Measurements from ENCODE around the gene PRTG.
"Not testable (repeated sequence)": the region's sequence is repeated elsewhere in the genome, so short reads cannot be mapped to it uniquely, and the experiment has no call there.

PRTG gene

GRCh38 chr15:55786341-55786740 is 43.4 kb upstream of the PRTG start:
- no peaks in the 10 kb centered on the region for H3K4me1 ChIP-seq (ENCODE audit: low read length)
- H3K27ac ChIP-seq (ENCODE audit: low read length), result no peak overlapping the region
- no peak overlapping the region for H3K4me3 ChIP-seq (ENCODE audit: low read length)
- H3K36me3 ChIP-seq (replicated peaks; ENCODE audit: low read depth, low read length), result no peaks in the 10 kb centered on the region
- no peaks in the 10 kb centered on the region for H3K79me2 ChIP-seq (ENCODE audit: low read length)
- no peaks in the 10 kb centered on the region for H4K20me1 ChIP-seq (ENCODE audit: insufficient read depth, low read length)
- no peaks in the 10 kb centered on the region for H3K27me3 ChIP-seq (ENCODE audit: low read depth, low read length)
- no peak overlapping the region for H2AFZ ChIP-seq (ENCODE audit: low read depth, low read length)
- H3K9me3 ChIP-seq (ENCODE audit: insufficient read depth, low read length), result no peaks in the 10 kb centered on the region
- H3K4me2 ChIP-seq (ENCODE audit: low read length), result no peak overlapping the region
- TF ChIP-seq CTCF (IDR thresholded peaks at IDR 0.05; ENCODE audit: low read depth, low read length), result no peak
- TF ChIP-seq EZH2phosphoT487 (IDR thresholded peaks at IDR 0.05; ENCODE audit: low read depth), result no peak
- H3K9ac ChIP-seq (ENCODE audit: low read length), result no peak overlapping the region

GRCh38 chr15:55785593-55785992 is 42.6 kb upstream of the PRTG start:
- H3K4me2 ChIP-seq (ENCODE audit: low read length); H2AFZ ChIP-seq (ENCODE audit: low read depth, low read length); H3K79me2 ChIP-seq (ENCODE audit: low read length); H3K27ac ChIP-seq (ENCODE audit: low read length); H3K27me3 ChIP-seq (ENCODE audit: low read depth, low read length); H3K4me3 ChIP-seq (ENCODE audit: low read length); H3K4me1 ChIP-seq (ENCODE audit: low read length); H3K9ac ChIP-seq (ENCODE audit: low read length); H4K20me1 ChIP-seq (ENCODE audit: insufficient read depth, low read length); H3K36me3 ChIP-seq (replicated peaks; ENCODE audit: low read depth, low read length); H3K9me3 ChIP-seq (ENCODE audit: insufficient read depth, low read length): not testable (repeated sequence)

- no peaks in the 10 kb centered on the region for H4K20me1 ChIP-seq (ENCODE audit: insufficient read depth, low read length)
- no peak overlapping the region for H3K4me2 ChIP-seq (ENCODE audit: low read length)
- H3K4me1 ChIP-seq (ENCODE audit: low read length), result no peaks in the 10 kb centered on the region
- H2AFZ ChIP-seq (ENCODE audit: low read depth, low read length), result no peak overlapping the region
- no peaks in the 10 kb centered on the region for H3K9me3 ChIP-seq (ENCODE audit: insufficient read depth, low read length)
- no peaks in the 10 kb centered on the region for H3K79me2 ChIP-seq (ENCODE audit: low read length)
- no peaks in the 10 kb centered on the region for H3K27me3 ChIP-seq (ENCODE audit: low read depth, low read length)
- TF ChIP-seq CTCF (IDR thresholded peaks at IDR 0.05; ENCODE audit: low read depth, low read length), result no peak
- TF ChIP-seq EZH2phosphoT487 (IDR thresholded peaks at IDR 0.05; ENCODE audit: low read depth), result no peak
- no peak overlapping the region for H3K9ac ChIP-seq (ENCODE audit: low read length)
- H3K36me3 ChIP-seq (replicated peaks; ENCODE audit: low read depth, low read length), result no peaks in the 10 kb centered on the region
- no peak overlapping the region for H3K4me3 ChIP-seq (ENCODE audit: low read length)
- H3K27ac ChIP-seq (ENCODE audit: low read length), result no peak overlapping the region
Measured at GRCh38 chr15:55784286-55784685, 41.3 kb upstream of the PRTG start.

GRCh38 chr15:55782901-55783300 is 39.9 kb upstream of the PRTG start:
- Histone ChIP-seq H3K4me2 (ENCODE audit: low read length) (no peak overlapping the region), H3K79me2 (ENCODE audit: low read length) (no peaks in the 10 kb centered on the region), H3K4me1 (ENCODE audit: low read length) (no peaks in the 10 kb centered on the region), H3K27me3 (ENCODE audit: low read depth, low read length) (no peaks in the 10 kb centered on the region), H2AFZ (ENCODE audit: low read depth, low read length) (no peak overlapping the region), H3K4me3 (ENCODE audit: low read length) (no peak overlapping the region), H3K9ac (ENCODE audit: low read length) (no peak overlapping the region), H3K27ac (ENCODE audit: low read length) (no peak overlapping the region), H4K20me1 (ENCODE audit: insufficient read depth, low read length) (no peaks in the 10 kb centered on the region), H3K9me3 (ENCODE audit: insufficient read depth, low read length) (no peaks in the 10 kb centered on the region), H3K36me3 (replicated peaks; ENCODE audit: low read depth, low read length) (no peaks in the 10 kb centered on the region)
- no peak for TF ChIP-seq EZH2phosphoT487 (IDR thresholded peaks at IDR 0.05; ENCODE audit: low read depth)
- no peak for TF ChIP-seq CTCF (IDR thresholded peaks at IDR 0.05; ENCODE audit: low read depth, low read length)

- Histone ChIP-seq H3K79me2 (ENCODE audit: low read length) (no peaks in the 10 kb centered on the region), H2AFZ (ENCODE audit: low read depth, low read length) (no peak overlapping the region), H3K9ac (ENCODE audit: low read length) (no peak overlapping the region), H3K36me3 (replicated peaks; ENCODE audit: low read depth, low read length) (no peaks in the 10 kb centered on the region), H3K9me3 (ENCODE audit: insufficient read depth, low read length) (no peaks in the 10 kb centered on the region), H3K4me1 (ENCODE audit: low read length) (no peaks in the 10 kb centered on the region), H3K27me3 (ENCODE audit: low read depth, low read length) (no peaks in the 10 kb centered on the region), H3K27ac (ENCODE audit: low read length) (no peak overlapping the region), H3K4me3 (ENCODE audit: low read length) (no peak overlapping the region), H4K20me1 (ENCODE audit: insufficient read depth, low read length) (no peaks in the 10 kb centered on the region), H3K4me2 (ENCODE audit: low read length) (no peak overlapping the region)
- TF ChIP-seq CTCF (IDR thresholded peaks at IDR 0.05; ENCODE audit: low read depth, low read length) (no peak), EZH2phosphoT487 (IDR thresholded peaks at IDR 0.05; ENCODE audit: low read depth) (no peak)
Measured at GRCh38 chr15:55780292-55780691, 37.3 kb upstream of the PRTG start.

Measured in OCI-LY3 (cell line).